GM18907 (cell line): ENCODE data around the gene ALAS2.
"Not testable (repeated sequence)": the region's sequence is repeated elsewhere in the genome, so short reads cannot be mapped to it uniquely, and the experiment has no call there.

Experiments
- ATAC-seq: cut with Tn5 transposase; IDR thresholded peaks from one replicate; pipeline ENCODE4 v1.9.1; 2021; ENCODE audit warnings: mild to moderate bottlenecking, moderate library complexity; ENCODE audit not compliant: unreplicated experiment

Gene ALAS2

DNA sequence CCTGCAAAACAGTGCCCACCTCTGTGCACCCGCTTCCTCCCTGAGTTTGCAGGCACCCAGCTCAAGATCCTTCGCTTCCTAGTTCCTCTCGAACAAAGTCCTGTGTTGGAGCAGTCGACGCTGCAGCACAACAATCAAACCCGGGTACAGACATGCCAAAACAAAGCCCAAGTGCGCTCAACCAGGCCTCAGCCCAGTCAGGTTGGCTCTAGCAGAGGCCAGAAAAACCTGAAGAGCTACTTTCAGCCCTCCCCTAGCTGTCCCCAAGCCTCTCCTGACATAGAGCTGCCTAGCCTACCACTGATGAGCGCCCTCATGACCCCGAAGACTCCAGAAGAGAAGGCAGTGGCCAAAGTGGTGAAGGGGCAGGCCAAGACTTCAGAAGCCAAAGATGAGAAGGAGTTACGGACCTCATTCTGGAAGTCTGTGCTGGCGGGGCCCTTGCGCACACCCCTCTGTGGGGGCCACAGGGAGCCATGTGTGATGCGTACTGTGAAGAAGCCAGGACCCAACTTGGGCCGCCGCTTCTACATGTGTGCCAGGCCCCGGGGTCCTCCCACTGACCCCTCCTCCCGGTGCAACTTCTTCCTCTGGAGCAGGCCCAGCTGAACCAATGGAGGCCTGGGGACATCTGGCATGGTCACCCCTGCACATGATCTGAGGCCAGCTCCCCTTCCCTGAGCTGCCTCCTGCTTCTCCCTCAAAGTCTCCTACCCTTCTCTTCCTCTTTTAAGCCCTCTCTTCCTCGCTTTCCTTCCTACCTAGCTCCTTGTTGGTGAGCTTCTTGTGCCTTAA, 23.8 kb downstream of the ALAS2 start:
- no peak for ATAC-seq

DNA sequence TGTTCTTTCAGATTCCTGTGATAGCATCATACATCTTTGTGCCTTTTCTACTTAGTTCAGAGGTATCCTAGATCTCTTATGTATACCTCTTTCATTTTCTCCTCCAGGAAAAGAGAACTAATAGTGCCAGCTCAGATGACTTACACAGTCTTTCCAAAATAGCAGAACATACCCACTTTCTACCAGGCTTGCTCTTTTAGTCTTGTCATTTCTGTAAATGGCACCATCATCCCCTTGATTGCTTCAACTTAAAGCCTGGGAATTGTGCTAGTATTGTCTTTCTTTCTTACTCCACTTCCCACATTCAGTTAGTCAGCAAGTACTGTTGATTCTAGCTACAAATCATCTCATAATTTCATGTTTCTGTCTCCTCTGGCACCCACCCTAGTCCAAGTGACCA, 25.5 kb downstream of the ALAS2 start:
- ATAC-seq, result no peak

DNA sequence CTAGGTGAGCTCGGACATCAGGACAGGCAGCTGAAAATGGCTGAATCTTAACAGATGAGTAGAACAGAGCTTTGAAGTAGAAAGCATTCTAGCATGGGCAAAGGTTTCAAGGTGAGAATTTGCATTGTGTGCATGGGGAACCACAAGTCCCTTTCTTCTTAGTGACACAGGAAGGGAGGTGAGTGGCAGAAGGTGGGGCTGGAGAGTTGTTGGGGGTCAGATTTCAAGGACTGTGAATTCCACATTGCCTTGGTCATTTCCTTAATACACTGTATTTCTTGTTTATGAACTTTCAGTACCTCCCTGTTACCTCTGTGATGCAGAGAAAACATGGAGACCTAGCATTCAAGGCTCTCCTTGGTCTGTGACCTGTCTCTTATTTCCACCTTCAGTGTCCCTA, 26.5 kb downstream of the ALAS2 start:
- ATAC-seq, result no peak

DNA sequence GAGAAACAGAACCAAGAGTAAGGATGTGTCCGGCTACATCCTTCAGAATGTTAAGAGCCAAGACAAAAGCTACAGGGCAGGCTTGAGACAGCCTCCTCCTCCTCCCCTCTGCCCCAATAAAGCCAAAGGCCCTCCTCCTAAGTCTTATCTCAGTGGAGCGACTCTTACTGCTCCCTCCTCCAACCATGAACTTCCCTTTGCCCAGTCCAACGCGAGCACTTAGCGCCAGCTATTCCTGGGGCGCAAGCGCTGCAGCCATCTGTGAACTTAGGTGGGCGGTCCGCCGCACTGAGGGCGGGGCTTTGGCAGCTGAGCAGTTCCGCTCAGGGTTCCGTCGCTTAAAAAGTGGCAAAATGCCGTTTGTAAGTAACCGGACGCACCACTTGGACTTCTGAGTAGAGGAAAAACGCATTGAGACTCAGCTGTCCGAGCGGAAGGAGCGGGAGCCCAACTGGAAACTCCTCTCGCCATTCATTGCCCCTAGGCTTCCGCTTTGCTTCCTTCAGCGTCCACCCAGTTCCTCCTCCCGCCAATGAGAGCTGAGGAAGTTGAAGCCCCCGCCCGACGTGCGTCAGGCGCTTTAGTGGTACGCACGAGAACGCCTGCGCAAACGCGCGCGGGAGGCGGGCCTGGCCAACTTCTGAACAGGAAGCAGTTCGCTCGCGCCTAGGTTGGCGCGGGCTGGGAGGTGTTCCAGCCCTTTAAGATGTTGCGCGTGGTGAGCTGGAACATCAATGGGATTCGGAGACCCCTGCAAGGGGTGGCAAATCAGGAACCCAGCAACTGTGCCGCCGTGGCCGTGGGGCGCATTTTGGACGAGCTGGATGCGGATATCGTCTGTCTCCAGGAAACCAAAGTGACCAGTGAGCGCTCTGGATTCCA, 30.8 kb downstream of the ALAS2 start, which contains the start of gene APEX2:
TSS of gene APEX2 (plus strand) at position 647 of the 882 bp plus-strand sequence. CDS start at position 707, 60 bp downstream.
- peak; percentile 92 for ATAC-seq

DNA sequence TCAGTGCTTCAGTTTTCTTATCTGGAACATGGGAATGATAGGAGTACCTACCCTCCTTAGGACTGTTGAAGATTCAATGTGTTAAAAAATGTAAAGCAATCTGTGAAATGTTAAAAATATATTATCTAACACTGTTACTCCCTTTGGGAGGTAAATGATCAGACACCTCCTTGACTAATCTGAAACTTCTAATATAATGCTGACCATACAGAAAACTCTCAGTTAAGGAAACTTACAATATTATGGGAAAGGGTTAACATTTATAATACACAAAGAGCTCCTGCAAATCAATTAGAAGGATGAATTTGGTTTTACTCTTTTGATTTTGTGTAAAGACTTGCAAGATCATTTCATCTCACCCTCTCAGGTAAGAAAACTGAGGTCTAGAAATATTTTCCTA, 35.2 kb downstream of the ALAS2 start:
- no peak for ATAC-seq

DNA sequence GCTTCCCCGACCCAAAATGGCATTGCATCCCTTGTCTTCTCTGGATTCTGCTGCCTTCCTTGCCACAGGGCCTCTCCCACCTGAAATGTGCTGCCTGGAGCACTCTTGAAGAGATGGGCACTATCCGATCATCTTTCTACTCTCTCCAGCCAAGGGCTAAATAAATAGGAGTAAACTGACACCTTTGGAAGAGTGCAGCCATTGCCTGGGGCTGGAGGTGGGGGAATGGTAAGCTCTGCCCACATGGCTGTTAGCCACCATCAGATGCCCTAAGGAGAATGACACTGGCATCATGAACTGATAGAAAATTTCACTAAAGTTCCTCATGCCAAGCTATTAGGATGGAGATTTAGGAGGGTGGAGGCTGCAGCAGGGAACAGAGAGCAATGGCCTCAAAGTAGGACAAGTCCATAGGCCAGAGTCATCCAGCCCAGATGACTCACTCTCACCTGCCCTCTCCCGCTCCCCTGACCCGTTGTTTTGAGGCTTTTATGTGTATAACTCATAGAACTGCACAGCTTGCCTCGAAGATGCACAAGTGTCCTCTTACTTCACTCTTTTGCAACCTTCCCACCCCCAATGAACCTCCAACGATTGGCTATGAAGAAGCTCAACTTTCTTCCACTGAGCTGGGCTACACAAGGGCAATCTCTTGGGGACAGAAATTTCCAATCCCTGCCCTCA, 36.0 kb downstream of the ALAS2 start:
- ATAC-seq, result no peak

DNA sequence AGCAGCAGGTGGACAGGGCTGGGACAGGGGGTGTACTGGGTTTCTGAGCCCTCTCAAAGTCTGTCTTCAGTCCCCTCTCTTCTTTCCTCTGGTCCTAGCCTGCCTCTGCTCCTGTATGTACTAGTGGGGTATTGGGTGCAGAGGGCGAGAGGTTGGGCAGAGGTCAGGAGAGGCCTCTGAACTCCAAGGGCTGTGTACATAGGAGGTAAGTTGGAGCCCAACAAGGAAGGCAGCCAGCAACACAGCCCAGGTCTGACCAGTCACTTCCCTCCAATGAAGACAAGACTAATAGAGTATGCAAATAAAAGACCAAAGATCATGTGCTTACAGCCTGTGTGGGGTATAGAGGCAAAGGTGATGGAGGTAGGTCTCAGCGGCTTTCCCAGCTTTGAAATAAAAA, 36.7 kb downstream of the ALAS2 start, which contains the start of gene PFKFB1:
TSS of gene PFKFB1 (minus strand) at position 90 of the 400 bp plus-strand sequence. CDS start 181 bp downstream, outside the sequence.
- ATAC-seq, result no peak

DNA sequence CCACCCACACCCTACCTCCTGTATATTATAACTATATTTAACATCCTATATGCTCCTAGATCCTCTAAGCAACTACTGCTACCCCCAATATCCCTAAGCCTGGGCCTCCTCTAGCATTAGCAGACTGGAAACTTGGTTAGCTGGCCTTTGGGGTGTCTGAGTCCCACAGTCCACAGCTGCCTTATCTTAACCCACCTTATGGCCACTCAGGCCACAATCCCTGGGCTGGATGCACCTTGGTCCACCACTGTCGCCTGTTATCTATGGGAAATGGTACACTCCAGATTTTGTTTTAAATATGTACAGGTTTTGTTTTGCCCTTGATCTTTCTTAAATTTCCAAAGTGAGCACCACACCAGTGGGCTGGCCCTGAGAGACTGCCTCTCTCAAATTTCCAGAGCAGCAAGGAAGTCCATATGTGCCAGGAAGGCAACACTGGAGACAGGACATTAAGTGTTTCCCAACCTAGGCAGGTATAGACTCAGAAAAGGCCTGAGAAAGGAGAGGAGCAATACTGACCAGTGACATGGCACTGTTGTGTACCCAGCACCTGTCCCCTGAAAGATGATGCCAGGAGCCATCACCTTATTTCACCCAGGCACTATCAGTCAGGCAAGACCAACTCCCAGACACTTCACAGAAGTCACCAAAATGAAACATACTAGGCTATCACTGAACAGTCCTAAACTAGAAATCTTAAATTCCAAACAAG, 37.7 kb downstream of the ALAS2 start:
- no peak for ATAC-seq

DNA sequence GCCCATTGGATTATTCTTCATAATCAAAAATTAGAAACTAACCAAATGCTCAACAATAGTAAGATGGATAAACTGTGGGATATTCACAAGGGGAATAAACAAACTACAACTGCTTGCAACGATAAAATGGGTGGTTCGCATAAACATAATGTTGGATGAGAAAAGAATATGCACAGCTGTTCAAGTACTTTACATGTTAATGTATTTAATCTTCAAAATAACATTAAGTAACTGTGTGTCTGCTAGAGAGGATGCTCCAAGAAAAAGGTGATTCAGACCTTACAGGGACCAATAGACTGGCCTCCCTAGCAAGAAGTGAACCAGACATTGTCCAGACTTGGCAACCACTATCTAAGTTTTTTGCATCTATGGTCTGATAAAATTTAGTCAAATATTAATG, 39.1 kb downstream of the ALAS2 start:
- no peak for ATAC-seq

DNA sequence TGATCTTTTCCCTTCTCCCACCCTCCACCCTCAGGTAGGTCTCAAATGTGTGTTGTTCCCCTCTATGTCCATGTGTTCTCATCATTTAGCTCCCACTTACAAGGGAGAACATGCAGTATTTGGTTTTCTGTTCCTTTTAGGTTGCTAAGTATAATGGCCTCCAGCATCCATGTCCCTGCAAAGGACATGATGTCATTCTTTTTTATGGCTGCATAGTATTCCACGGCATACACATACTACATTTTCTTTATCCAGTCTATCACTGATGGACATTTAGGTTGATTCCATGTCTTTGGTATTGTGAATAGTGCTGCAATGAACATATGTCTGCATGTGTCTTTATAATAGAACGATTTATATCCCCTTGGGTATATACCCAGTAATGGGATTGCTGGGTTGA, 47.5 kb downstream of the ALAS2 start:
- not testable (repeated sequence) for ATAC-seq

DNA sequence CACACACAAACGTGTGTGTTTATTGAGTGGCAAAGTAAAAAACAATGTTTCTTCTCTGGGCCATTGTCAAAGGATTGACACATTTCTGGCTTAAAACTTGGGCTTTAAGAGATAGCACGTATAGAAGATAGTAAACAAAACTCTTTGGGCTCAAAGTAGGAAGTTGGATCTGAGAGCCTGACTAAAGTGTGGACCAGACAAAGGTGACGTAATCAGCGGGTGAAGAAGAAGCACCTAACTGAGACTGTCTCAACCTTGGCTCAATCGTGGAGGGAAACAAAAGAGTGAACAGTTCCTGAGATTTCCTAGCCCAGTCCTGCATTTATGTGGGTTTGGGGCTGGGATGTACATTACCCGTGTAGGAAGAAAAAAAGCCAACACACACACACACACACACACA, 50.4 kb downstream of the ALAS2 start:
- ATAC-seq, result no peak

DNA sequence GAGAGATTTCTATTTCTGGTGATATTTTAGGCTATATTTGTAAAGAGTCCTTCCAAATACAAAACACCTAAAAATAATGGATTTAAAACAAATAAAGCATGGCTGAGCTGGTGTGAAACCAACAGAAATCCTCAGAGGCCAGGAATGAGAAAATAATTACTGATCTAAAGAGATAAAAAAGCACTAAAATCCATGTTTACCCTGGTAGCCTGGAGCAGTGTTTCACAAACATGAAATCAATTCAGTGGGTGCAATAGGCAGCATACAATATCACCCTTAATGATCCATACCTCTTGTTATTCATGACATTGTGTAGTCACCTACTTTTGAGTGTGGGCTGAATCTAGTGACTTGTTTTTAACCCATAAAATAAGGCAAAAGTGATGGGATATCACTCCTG, 51.3 kb downstream of the ALAS2 start:
- no peak for ATAC-seq

DNA sequence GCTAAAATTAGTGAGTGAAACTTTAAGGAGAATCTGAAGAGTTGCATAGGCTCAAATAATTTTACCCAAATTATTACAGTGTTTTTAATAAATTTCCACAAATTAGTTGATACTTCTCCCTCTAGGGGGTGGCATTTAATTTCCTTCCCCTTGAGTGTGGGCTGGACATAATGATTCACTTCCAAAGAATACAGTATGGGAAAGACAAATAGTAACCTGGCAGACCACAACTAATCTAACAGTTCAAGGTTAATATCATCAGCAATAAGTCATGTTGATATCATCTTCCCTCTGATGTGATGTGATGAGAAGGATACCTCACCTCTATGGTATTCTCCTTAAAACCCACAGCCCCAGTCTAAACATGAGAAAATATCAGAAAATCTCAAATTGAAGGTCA, 52.3 kb downstream of the ALAS2 start:
- no peak for ATAC-seq

DNA sequence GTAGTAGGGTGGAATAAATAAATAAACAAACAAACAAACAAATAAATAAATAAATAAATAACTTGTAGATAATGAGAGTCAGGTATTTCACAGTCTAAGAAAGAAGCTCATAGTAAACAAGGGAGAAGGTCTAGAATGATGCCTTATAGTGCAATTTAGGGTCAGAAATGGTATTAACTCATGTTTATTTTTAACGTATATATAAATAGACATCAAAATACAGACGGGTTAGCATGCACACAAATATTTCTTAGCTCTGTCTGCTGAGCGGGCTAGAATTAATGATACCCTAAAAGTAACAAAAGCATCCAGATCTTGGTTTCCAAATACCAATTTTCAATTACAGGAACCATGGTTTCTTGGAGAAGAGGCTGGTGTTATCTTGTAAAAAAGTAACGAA, 53.4 kb downstream of the ALAS2 start:
- no peak for ATAC-seq

DNA sequence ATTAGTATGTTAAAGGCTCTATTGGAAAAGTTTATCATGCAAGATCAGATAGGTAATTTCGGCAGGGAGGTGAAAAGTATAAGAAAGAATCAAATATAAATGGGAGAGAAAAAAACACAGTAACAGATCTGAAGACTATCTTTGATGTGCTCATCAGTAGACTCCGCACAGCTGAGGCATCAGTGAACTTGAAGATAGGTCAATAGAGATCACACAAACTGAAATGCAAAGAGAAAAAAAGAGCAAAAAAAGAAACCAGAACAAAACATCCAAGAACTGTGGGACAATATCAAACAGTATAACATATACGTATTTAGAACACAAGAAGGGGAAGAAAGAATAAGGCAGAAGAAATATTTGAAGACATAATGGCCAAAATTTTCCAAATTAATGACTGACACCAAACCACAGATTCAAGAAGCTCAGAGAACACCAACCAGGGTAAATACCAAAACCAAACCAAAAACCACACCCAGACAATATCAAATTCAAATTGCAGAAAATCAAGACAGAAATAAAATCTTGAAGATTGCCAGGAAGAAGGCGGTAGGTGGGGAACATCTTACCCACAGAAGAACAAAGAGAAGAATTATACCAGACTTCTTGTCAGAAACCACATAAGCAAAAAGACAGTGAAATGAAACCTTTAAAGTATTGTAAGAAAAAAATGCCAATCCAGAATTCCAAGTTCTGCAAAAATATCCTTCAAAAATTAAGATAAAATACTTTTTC, 65.8 kb downstream of the ALAS2 start:
- no peak for ATAC-seq

DNA sequence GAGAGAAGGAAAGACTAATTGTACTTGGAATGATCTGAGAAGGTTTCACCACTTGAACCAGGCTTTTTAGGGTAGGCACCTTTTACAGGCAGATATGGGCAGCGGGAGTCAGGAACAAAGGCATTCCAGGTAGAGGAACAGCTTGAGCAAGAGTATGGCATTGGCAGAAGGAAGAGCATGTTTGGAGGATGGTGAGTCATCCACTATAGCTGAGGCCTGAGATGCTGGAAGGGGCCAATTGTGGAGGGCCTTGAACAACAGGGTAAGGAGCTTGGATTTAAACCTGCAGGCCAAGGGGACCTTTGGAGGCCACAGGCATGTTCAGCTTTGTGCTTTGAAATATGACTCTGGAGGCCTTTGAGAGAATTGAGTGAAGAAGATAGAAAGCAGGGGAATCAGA, 69.0 kb downstream of the ALAS2 start:
- ATAC-seq, result no peak
